Stimulated activated CD4-positive, alpha-beta T cell treated with anti-CD3 and anti-CD28 coated beads, Interleukin-1b, Interleukin-23, amount 100 ng/mL, for 24 hours (primary cell): ENCODE measurements around the gene PLAC9.

Experiments
- DNase-seq, 4 experiments: peaks; one replicate each; pipeline ENCODE4 v3.0.0-alpha.2; 2020; ENCODE audit warnings: low read depth in 4 of 4, low spot score in 1 of 4

The PLAC9 gene

GRCh38 chr10:80177781-80178636, 45.5 kb downstream of the PLAC9 start:
- no peak for DNase-seq

GRCh38 chr10:80182986-80183385, 50.5 kb downstream of the PLAC9 start:
- DNase-seq = no peak

GRCh38 chr10:80183436-80183835, 50.9 kb downstream of the PLAC9 start:
- no peak for DNase-seq

- DNase-seq = no peak
These were observed 51.8 kb downstream of the PLAC9 start for GRCh38 chr10:80184291-80184690.

GRCh38 chr10:80185578-80186299, 53.2 kb downstream of the PLAC9 start:
- DNase-seq = no peak

GRCh38 chr10:80186364-80187012, 54.0 kb downstream of the PLAC9 start:
- peak in 1 of 4 experiments; percentile 41 for DNase-seq

- no peak for DNase-seq
These were observed 54.5 kb downstream of the PLAC9 start for GRCh38 chr10:80187060-80187459.

- DNase-seq = peak in 1 of 4 experiments; percentile 29
These were observed 55.2 kb downstream of the PLAC9 start for GRCh38 chr10:80187465-80188409.

- DNase-seq = no peak
These were observed 56.2 kb downstream of the PLAC9 start for GRCh38 chr10:80188713-80189112.

- no peak for DNase-seq
These were observed 59.2 kb downstream of the PLAC9 start for GRCh38 chr10:80191589-80192270.

GRCh38 chr10:80192553-80192952, 60.0 kb downstream of the PLAC9 start:
- no peak for DNase-seq

- DNase-seq = no peak
These were observed 62.0 kb downstream of the PLAC9 start for GRCh38 chr10:80194373-80195045.
